ENCODE results near the gene RAP2B.

The RAP2B gene

GRCh38 chr3:153210146-153210545 lies 48.1 kb downstream of the RAP2B start:
- DNase-seq: no peak

GRCh38 chr3:153210660-153211059 lies 48.6 kb downstream of the RAP2B start:
- DNase-seq: no peak

DNA sequence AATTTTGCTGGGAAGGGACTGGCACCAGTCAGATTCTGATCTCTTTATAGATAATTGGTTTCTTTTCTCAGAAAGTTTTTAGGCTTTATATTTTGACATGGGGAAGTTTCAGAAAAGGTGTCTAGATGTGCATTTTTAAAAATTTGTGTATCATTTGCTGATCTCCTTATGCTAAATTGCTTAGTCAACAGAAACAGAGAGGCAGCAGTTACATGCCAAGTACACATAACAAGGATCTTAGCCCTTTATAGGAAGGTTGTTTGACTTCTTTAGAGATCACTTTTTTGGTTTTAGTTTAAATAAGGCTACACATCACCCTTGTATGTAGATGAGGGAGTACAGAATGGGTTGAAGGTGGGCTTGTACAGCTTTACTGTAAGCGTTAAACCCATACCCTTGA lies 53.5 kb downstream of the RAP2B start:
- DNase-seq: no peak

GRCh38 chr3:153215966-153216365 lies 53.9 kb downstream of the RAP2B start:
- no peak for DNase-seq

DNA sequence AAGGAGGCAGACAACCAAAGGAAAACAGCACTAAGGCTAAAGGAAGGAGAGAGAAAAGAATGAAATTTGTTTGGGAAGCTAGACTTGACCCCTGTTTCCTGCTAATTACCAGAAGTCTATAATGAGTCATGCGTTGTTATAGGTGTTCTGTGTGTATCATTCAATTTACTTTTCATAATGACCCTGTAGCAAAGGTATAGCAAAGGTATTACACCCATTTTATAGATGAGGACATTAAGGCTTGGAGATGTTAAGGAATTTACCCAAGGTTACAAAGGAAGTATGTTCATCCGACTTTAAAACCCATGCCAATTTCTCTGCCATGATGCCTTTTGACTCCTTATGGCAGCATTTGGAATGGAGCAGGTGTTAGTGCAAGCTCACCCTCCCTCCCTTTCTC lies 54.9 kb downstream of the RAP2B start:
- no peak for DNase-seq

- no peak for DNase-seq
Observed at GRCh38 chr3:153219146-153219545, 57.1 kb downstream of the RAP2B start.
